H1 (cell line): ENCODE data around the gene ZDHHC8.

Source experiments
- ATF2 ChIP-seq: IDR thresholded peaks from 2 replicates; pipeline ENCODE4 v1.6.1; 2012; ENCODE audit warnings: low read length, inconsistent platforms
- BCL11A ChIP-seq, 2 experiments: IDR thresholded peaks; one replicate each; pipeline ENCODE4 v1.6.1; 2011; ENCODE audit warnings: low read depth in 2 of 2, low read length in 2 of 2, mild to moderate bottlenecking in 2 of 2
- CHD1 ChIP-seq: IDR thresholded peaks from 2 replicates; pipeline ENCODE4 v1.6.1; 2012; ENCODE audit warnings: low read depth, low read length, improper control_type of control experiment
- CTCF ChIP-seq, 3 experiments: IDR thresholded peaks; 1 replicate in 2 of 3; 2 replicates in 1 of 3; pipeline versions ENCODE4 v1.5.1 to v1.6.1; 2011; ENCODE audit warnings: low read length in 3 of 3, mild to moderate bottlenecking in 3 of 3, inconsistent platforms in 2 of 3, low read depth in 1 of 3, moderate library complexity in 1 of 3; ENCODE audit not compliant: insufficient read depth in 1 of 3; ENCODE audit errors: control extremely low read depth in 1 of 3
- TAF1 ChIP-seq: IDR thresholded peaks from 2 replicates; pipeline ENCODE4 v1.6.1; 2011; ENCODE audit warnings: mild to moderate bottlenecking, low read depth, low read length
- TCF12 ChIP-seq: IDR thresholded peaks from 2 replicates; pipeline ENCODE4 v1.6.1; 2011; ENCODE audit warnings: low read depth, mild to moderate bottlenecking, low read length

GRCh38 chr22:20196094-20196842 is 64.7 kb downstream of the ZDHHC8 start:
- TF ChIP-seq TAF1 (no peak), BCL11A (IDR thresholded peaks at IDR 0.05; ENCODE audit: low read depth in 2 of 2, low read length in 2 of 2) (no peak), ATF2 (no peak), TCF12 (no peak), CTCF (IDR thresholded peaks at IDR 0.05; ENCODE audit: control extremely low read depth in 1 of 3, insufficient read depth in 1 of 3, low read depth in 1 of 3, low read length in 3 of 3) (no peak), CHD1 (no peak)
